NK-92 (cell line): ENCODE data around the gene PTPRN2.
"Not testable (repeated sequence)": the region's sequence is repeated elsewhere in the genome, so short reads cannot be mapped to it uniquely, and the experiment has no call there.

Experiments used
- DNase-seq: peaks from one replicate; lab custom pipeline; 2025; ENCODE audit not compliant: unreplicated experiment; lab: John Stamatoyannopoulos, UW

The PTPRN2 gene

GRCh38 chr7:157928171-157928794, 659.3 kb downstream of the PTPRN2 start:
- no peak for DNase-seq

GRCh38 chr7:157927313-157927925, 660.2 kb downstream of the PTPRN2 start:
- no peak for DNase-seq

GRCh38 chr7:157926521-157927150, 661.0 kb downstream of the PTPRN2 start:
- no peak for DNase-seq

- no peak for DNase-seq
Observed at GRCh38 chr7:157926107-157926506, 661.5 kb downstream of the PTPRN2 start.

- no peak for DNase-seq
Observed at GRCh38 chr7:157925383-157925875, 662.2 kb downstream of the PTPRN2 start.

- DNase-seq: no peak
Observed at GRCh38 chr7:157923903-157924630, 663.6 kb downstream of the PTPRN2 start.

- no peak for DNase-seq
Observed at GRCh38 chr7:157922576-157922975, 665.0 kb downstream of the PTPRN2 start.

- DNase-seq: no peak
Observed at GRCh38 chr7:157918326-157919080, 669.1 kb downstream of the PTPRN2 start.

- DNase-seq: no peak
Observed at GRCh38 chr7:157916946-157917640, 670.5 kb downstream of the PTPRN2 start.

GRCh38 chr7:157910446-157910845, 677.2 kb downstream of the PTPRN2 start:
- DNase-seq: no peak

GRCh38 chr7:157910045-157910444, 677.6 kb downstream of the PTPRN2 start:
- not testable (repeated sequence) for DNase-seq

GRCh38 chr7:157909370-157909769, 678.3 kb downstream of the PTPRN2 start:
- DNase-seq: peak; percentile 15

GRCh38 chr7:157908006-157908782, 679.4 kb downstream of the PTPRN2 start:
- no peak for DNase-seq

- DNase-seq: no peak
Observed at GRCh38 chr7:157907091-157907490, 680.5 kb downstream of the PTPRN2 start.

GRCh38 chr7:157906583-157906982, 681.0 kb downstream of the PTPRN2 start:
- no peak for DNase-seq

GRCh38 chr7:157905651-157906461, 681.8 kb downstream of the PTPRN2 start:
- no peak for DNase-seq

GRCh38 chr7:157904866-157905570, 682.6 kb downstream of the PTPRN2 start:
- DNase-seq: no peak
